WTC11 (cell line): ENCODE measurements around the gene ZNF423. TPM values are rescaled to one million over a fixed set of nuclear protein-coding genes. Genes with fewer than 3 reads are reported as not detected.

ENCODE experiments used
- ATAC-seq: fragments of 200-7000 bp; cut with Tn5 transposase; 2 replicates; pipeline ENCODE4 v1.10.0; 2021; ENCODE audit warnings: mild to moderate bottlenecking, moderate library complexity
- CTCF ChIA-PET: fragments of 300-600 bp; sonication (Branson Sonifier 250); formaldehyde crosslinking; loops from one replicate; lab custom pipeline; 2021; ENCODE audit warnings: antibody characterized with exemption; lab: Charles Lee
- POLR2A ChIA-PET: fragments of 350-600 bp; sonication (Branson Sonifier 250); formaldehyde crosslinking; loops from one replicate; lab custom pipeline; 2021; ENCODE audit warnings: antibody characterized with exemption; lab: Charles Lee
- DNase-seq: peaks from one replicate; pipeline ENCODE4 v3.0.0; 2021; ENCODE audit warnings: low spot score
- H3K27ac Mint-ChIP-seq: 2 replicates; pipeline ENCODE4 v1.8.0; 2021; ENCODE audit warnings: mixed read lengths
- H3K27me3 Mint-ChIP-seq: 2 replicates; pipeline ENCODE4 v1.8.0; 2021; ENCODE audit warnings: low read depth, mild to moderate bottlenecking, moderate library complexity, mixed read lengths
- H3K36me3 Mint-ChIP-seq: 2 replicates; pipeline ENCODE4 v1.8.0; 2021; ENCODE audit warnings: mixed read lengths
- H3K4me1 Mint-ChIP-seq: 2 replicates; pipeline ENCODE4 v1.8.0; 2022; ENCODE audit warnings: mixed read lengths
- H3K4me3 Mint-ChIP-seq: 2 replicates; pipeline ENCODE4 v1.8.0; 2021; ENCODE audit warnings: mild to moderate bottlenecking, moderate library complexity, mixed read lengths
- H3K9me3 Mint-ChIP-seq: 2 replicates; pipeline ENCODE4 v1.8.0; 2021; ENCODE audit warnings: mixed read lengths
- E2F5 ChIP-seq: sonication (generic); formaldehyde crosslinking; IDR thresholded peaks from 2 replicates; pipeline ENCODE4 v1.8.1; 2022; ENCODE audit warnings: mild to moderate bottlenecking, moderate library complexity, missing genetic modification reagents
- ELF4 ChIP-seq: sonication (generic); formaldehyde crosslinking; IDR thresholded peaks from 2 replicates; pipeline ENCODE4 v1.8.1; 2022; ENCODE audit warnings: low read depth, mild to moderate bottlenecking, moderate library complexity, missing genetic modification reagents
- ESRRA ChIP-seq: sonication (generic); formaldehyde crosslinking; IDR thresholded peaks from 2 replicates; pipeline ENCODE4 v1.8.1; 2022; ENCODE audit warnings: mild to moderate bottlenecking, missing genetic modification reagents, borderline replicate concordance
- GRHL2 ChIP-seq: fragments of 250-450 bp; sonication (Bioruptor Pico); IDR thresholded peaks from 2 replicates; pipeline ENCODE4 v1.8.0; 2022; ENCODE audit warnings: mild to moderate bottlenecking, moderate library complexity; ENCODE audit not compliant: insufficient replicate concordance, severe bottlenecking
- HMGA2 ChIP-seq: fragments of 250-450 bp; sonication (Bioruptor Pico); IDR thresholded peaks from 2 replicates; pipeline ENCODE4 v1.4.0; 2021; ENCODE audit warnings: mild to moderate bottlenecking, moderate library complexity
- JUN ChIP-seq: sonication (generic); formaldehyde crosslinking; IDR thresholded peaks from 2 replicates; pipeline ENCODE4 v1.8.0; 2023; ENCODE audit warnings: mild to moderate bottlenecking, missing genetic modification reagents
- MXD4 ChIP-seq: fragments of 250-450 bp; sonication (Bioruptor Pico); IDR thresholded peaks from 2 replicates; pipeline ENCODE4 v1.8.0; 2021; ENCODE audit warnings: mild to moderate bottlenecking, moderate library complexity, borderline replicate concordance
- NFE2L1 ChIP-seq: sonication (generic); formaldehyde crosslinking; IDR thresholded peaks from 2 replicates; pipeline ENCODE4 v1.8.1; 2023; ENCODE audit warnings: missing genetic modification reagents
- ZNF263 ChIP-seq: sonication (generic); formaldehyde crosslinking; IDR thresholded peaks from 2 replicates; pipeline ENCODE4 v1.8.1; 2022; ENCODE audit warnings: low read depth, mild to moderate bottlenecking, moderate library complexity, missing genetic modification reagents
- ZNF671 ChIP-seq: fragments of 250-450 bp; sonication (Bioruptor Pico); IDR thresholded peaks from 2 replicates; pipeline ENCODE4 v1.8.0; 2021; ENCODE audit warnings: mild to moderate bottlenecking
- total RNA-seq: library from RNA; stranded (reverse); gene quantifications from 3 replicates; pipeline ENCODE4 v1.2.3, GENCODE V29; 2021
- TF ChIP-seq, protein P1 (sequence below): fragments of 250-450 bp; sonication (Bioruptor Pico); IDR thresholded peaks from 2 replicates; pipeline ENCODE4 v1.9.0; 2021; ENCODE audit warnings: mild to moderate bottlenecking
- TF ChIP-seq, protein P2 (sequence below): sonication (generic); formaldehyde crosslinking; IDR thresholded peaks from 2 replicates; pipeline ENCODE4 v1.8.0; 2023; ENCODE audit warnings: missing genetic modification reagents, mild to moderate bottlenecking, borderline replicate concordance
- TF ChIP-seq, protein P3 (sequence below): sonication (generic); formaldehyde crosslinking; IDR thresholded peaks from 2 replicates; pipeline ENCODE4 v1.8.1; 2022; ENCODE audit warnings: low read depth, mild to moderate bottlenecking, moderate library complexity, missing genetic modification reagents, borderline replicate concordance
- TF ChIP-seq, protein P4 (sequence below): sonication (generic); formaldehyde crosslinking; conservative IDR thresholded peaks from 2 replicates; pipeline ENCODE4 v1.8.1; 2023; ENCODE audit warnings: mild to moderate bottlenecking, low read depth, missing genetic modification reagents, moderate library complexity
- TF ChIP-seq, protein P5 (sequence below): fragments of 200-600 bp; IDR thresholded peaks from 2 replicates; pipeline ENCODE4 v1.8.0; 2022; ENCODE audit warnings: antibody characterized with exemption

Gene ZNF423
- total RNA-seq, 1 experiment from 2014 or later, result 38.8 TPM

DNA sequence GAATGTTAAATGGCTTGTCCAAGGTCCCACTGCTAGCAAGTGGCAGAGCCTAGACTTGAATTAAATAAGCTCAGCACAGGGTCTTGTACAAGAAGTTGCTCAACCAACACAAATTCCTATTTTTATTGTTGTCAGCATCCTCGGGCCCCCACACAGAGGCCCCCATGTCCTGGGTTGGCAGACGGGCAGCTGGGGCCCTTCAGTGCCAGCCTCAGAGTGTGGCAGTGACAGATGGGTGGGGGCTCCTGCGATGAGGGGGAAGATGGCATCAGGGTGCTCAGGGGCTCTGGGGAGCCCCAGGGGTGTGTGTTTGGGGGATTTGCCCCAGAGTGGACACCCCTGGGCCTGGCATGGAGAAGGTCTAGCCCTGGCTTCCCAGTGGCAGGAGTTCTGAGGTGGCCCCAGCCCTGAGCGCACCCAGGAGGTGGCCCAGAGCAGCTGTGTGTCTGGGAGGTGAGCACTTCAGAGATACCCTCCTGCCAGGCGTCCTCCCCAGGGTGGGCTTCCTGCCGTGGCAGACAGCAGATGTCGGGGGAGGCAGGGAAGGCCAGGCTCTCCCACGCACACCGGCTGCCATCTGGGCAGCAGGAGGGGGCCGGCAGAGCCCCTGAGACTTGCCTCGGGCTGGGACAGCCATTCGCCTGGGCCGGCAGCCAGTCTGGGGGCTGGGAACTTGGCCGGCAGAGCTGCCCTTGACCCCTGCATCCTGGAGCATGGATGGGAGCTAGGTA, 331.5 kb downstream of the ZNF423 start (continued):
- TF ChIP-seq E2F5 (CRISPR knock-in tag), result no peak

- ChIA-PET POLR2A (no interaction called here), CTCF (interaction anchor here (0.5 to 1.4 kb wide), 2 partner anchors 33 to 216 kb away, joined by 4 to 7 read pairs; no protein-coding TSS in a partner anchor)
- H3K4me3 Mint-ChIP-seq, result no peak overlapping the region
- peaks cover 22% of the 10 kb centered on the region for H3K4me1 Mint-ChIP-seq
- TF ChIP-seq ZNF671 (CRISPR knock-in tag), result no peak
- TF ChIP-seq JUN (CRISPR knock-in tag), result no peak
- TF ChIP-seq, protein P1, sequence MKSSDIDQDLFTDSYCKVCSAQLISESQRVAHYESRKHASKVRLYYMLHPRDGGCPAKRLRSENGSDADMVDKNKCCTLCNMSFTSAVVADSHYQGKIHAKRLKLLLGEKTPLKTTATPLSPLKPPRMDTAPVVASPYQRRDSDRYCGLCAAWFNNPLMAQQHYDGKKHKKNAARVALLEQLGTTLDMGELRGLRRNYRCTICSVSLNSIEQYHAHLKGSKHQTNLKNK, result no peak
- TF ChIP-seq, protein P2, sequence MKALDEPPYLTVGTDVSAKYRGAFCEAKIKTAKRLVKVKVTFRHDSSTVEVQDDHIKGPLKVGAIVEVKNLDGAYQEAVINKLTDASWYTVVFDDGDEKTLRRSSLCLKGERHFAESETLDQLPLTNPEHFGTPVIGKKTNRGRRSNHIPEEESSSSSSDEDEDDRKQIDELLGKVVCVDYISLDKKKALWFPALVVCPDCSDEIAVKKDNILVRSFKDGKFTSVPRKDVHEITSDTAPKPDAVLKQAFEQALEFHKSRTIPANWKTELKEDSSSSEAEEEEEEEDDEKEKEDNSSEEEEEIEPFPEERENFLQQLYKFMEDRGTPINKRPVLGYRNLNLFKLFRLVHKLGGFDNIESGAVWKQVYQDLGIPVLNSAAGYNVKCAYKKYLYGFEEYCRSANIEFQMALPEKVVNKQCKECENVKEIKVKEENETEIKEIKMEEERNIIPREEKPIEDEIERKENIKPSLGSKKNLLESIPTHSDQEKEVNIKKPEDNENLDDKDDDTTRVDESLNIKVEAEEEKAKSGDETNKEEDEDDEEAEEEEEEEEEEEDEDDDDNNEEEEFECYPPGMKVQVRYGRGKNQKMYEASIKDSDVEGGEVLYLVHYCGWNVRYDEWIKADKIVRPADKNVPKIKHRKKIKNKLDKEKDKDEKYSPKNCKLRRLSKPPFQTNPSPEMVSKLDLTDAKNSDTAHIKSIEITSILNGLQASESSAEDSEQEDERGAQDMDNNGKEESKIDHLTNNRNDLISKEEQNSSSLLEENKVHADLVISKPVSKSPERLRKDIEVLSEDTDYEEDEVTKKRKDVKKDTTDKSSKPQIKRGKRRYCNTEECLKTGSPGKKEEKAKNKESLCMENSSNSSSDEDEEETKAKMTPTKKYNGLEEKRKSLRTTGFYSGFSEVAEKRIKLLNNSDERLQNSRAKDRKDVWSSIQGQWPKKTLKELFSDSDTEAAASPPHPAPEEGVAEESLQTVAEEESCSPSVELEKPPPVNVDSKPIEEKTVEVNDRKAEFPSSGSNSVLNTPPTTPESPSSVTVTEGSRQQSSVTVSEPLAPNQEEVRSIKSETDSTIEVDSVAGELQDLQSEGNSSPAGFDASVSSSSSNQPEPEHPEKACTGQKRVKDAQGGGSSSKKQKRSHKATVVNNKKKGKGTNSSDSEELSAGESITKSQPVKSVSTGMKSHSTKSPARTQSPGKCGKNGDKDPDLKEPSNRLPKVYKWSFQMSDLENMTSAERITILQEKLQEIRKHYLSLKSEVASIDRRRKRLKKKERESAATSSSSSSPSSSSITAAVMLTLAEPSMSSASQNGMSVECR (CRISPR knock-in tag), result no peak
- no peak for TF ChIP-seq E2F5 (CRISPR knock-in tag)
- TF ChIP-seq NFE2L1 (CRISPR knock-in tag), result no peak
- no peak for TF ChIP-seq ELF4
- no peaks in the 10 kb centered on the region for H3K27me3 Mint-ChIP-seq
- H3K9me3 Mint-ChIP-seq, result no peaks in the 10 kb centered on the region
- H3K27ac Mint-ChIP-seq, result no peak overlapping the region
- DNase-seq (no peak), ATAC-seq (no peak)
- peaks cover 4% of the 10 kb centered on the region; the same call in 1 of the 2 replicates for H3K36me3 Mint-ChIP-seq
These were observed 332.3 kb downstream of the ZNF423 start for GRCh38 chr16:49523435-49524159.

DNA sequence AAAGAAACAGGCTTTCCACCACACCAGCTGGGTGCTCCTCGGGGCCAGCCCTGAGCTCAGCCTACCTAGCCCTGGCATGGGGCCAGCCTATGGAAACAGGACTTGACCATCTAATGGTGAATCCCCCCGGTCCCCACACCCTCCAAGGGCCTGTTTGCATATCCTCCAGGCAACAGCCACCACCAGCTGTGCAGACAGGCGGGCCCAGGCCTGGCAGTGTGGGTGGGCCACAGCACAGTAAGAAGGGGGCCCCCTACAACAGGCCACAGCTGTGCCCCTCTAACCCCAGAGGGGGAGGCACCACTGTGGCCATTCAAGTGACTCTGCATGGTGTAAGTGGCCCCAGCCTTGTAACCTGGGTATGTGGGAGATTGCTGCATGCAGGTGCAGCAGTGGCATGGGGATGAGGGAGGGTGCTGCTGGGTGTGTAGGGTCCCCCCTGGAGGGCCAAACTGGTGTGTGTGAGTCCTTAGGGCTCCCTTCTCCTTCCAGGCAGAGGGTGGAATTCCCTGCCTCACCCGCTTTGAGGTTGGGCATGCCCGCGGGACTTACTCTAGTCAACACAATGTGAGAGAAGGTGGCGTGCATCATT, 334.1 kb downstream of the ZNF423 start:
- Mint-ChIP-seq H3K27ac (no peak overlapping the region), H3K36me3 (peaks cover 4% of the 10 kb centered on the region; the same call in 1 of the 2 replicates), H3K4me1 (peaks cover 7% of the 10 kb centered on the region), H3K9me3 (no peaks in the 10 kb centered on the region), H3K4me3 (no peak overlapping the region), H3K27me3 (no peaks in the 10 kb centered on the region)
- CTCF ChIA-PET, result interaction anchor here (0.7 to 1.6 kb wide), 3 partner anchors 17 to 336 kb away, joined by 3 to 4 read pairs (median 3); no protein-coding TSS in a partner anchor
- ATAC-seq (no peak), DNase-seq (no peak)
- POLR2A ChIA-PET, result no interaction called here
- TF ChIP-seq ZNF263 (CRISPR knock-in tag) (no peak), MXD4 (CRISPR knock-in tag) (no peak), ESRRA (CRISPR knock-in tag) (no peak), GRHL2 (CRISPR knock-in tag) (no peak), HMGA2 (no peak)
- TF ChIP-seq, protein P3, sequence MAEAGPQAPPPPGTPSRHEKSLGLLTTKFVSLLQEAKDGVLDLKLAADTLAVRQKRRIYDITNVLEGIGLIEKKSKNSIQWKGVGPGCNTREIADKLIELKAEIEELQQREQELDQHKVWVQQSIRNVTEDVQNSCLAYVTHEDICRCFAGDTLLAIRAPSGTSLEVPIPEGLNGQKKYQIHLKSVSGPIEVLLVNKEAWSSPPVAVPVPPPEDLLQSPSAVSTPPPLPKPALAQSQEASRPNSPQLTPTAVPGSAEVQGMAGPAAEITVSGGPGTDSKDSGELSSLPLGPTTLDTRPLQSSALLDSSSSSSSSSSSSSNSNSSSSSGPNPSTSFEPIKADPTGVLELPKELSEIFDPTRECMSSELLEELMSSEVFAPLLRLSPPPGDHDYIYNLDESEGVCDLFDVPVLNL, result no peak
- TF ChIP-seq, protein P4, sequence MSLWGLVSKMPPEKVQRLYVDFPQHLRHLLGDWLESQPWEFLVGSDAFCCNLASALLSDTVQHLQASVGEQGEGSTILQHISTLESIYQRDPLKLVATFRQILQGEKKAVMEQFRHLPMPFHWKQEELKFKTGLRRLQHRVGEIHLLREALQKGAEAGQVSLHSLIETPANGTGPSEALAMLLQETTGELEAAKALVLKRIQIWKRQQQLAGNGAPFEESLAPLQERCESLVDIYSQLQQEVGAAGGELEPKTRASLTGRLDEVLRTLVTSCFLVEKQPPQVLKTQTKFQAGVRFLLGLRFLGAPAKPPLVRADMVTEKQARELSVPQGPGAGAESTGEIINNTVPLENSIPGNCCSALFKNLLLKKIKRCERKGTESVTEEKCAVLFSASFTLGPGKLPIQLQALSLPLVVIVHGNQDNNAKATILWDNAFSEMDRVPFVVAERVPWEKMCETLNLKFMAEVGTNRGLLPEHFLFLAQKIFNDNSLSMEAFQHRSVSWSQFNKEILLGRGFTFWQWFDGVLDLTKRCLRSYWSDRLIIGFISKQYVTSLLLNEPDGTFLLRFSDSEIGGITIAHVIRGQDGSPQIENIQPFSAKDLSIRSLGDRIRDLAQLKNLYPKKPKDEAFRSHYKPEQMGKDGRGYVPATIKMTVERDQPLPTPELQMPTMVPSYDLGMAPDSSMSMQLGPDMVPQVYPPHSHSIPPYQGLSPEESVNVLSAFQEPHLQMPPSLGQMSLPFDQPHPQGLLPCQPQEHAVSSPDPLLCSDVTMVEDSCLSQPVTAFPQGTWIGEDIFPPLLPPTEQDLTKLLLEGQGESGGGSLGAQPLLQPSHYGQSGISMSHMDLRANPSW (CRISPR knock-in tag), result no peak
- TF ChIP-seq, protein P1, result no peak
- TF ChIP-seq, protein P5, sequence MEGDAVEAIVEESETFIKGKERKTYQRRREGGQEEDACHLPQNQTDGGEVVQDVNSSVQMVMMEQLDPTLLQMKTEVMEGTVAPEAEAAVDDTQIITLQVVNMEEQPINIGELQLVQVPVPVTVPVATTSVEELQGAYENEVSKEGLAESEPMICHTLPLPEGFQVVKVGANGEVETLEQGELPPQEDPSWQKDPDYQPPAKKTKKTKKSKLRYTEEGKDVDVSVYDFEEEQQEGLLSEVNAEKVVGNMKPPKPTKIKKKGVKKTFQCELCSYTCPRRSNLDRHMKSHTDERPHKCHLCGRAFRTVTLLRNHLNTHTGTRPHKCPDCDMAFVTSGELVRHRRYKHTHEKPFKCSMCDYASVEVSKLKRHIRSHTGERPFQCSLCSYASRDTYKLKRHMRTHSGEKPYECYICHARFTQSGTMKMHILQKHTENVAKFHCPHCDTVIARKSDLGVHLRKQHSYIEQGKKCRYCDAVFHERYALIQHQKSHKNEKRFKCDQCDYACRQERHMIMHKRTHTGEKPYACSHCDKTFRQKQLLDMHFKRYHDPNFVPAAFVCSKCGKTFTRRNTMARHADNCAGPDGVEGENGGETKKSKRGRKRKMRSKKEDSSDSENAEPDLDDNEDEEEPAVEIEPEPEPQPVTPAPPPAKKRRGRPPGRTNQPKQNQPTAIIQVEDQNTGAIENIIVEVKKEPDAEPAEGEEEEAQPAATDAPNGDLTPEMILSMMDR, result no peak
